Measurements from ENCODE around the gene TBC1D24. TPM values are rescaled to one million over a fixed set of nuclear protein-coding genes. Genes with fewer than 3 reads are reported as not detected.
A peak's percentile ranks its signal among the peaks of the same experiment; 100 is the strongest.
"Not testable (repeated sequence)": the region's sequence is repeated elsewhere in the genome, so short reads cannot be mapped to it uniquely, and the experiment has no call there.

TBC1D24 gene
- total RNA-seq, 2 experiments from 2014 or later, result 21.1 to 22.4 TPM

GRCh38 chr16:2532494-2533141, 57.7 kb downstream of the TBC1D24 start:
- H3K4me3 Mint-ChIP-seq, result peak overlapping the region; percentile 95
- no peaks in the 10 kb centered on the region for H3K9me3 Mint-ChIP-seq (ENCODE audit: insufficient read depth)
- DNase-seq (peak; percentile 73), ATAC-seq (peak; percentile 16)
- H3K36me3 Mint-ChIP-seq (ENCODE audit: low read depth), result peaks cover 6% of the 10 kb centered on the region
- ChIA-PET POLR2A (interaction anchor here (1.2 to 3.7 kb wide), 2 partner anchors 13 to 18 kb away, joined by 9 to 48 read pairs; partner anchors contain the start of genes AMDHD2 and ATP6V0C), CTCF (interaction anchor here (0.9 to 1.0 kb wide), 2 partner anchors 12 to 31 kb away, joined by 3 to 4 read pairs; partner anchors contain the start of gene AMDHD2)
- peaks cover 36% of the 10 kb centered on the region for H3K4me1 Mint-ChIP-seq (ENCODE audit: low read depth)
- H3K27me3 Mint-ChIP-seq (ENCODE audit: low read depth), result no peaks in the 10 kb centered on the region
- peak overlapping the region; percentile 100 for H3K27ac Mint-ChIP-seq

GRCh38 chr16:2533142-2533755, 58.3 kb downstream of the TBC1D24 start:
- Mint-ChIP-seq H3K27ac (peak overlapping the region; percentile 100), H3K4me3 (peak overlapping the region; percentile 95), H3K4me1 (ENCODE audit: low read depth) (peaks cover 36% of the 10 kb centered on the region)
- not testable (repeated sequence) for ATAC-seq; H3K36me3 Mint-ChIP-seq (ENCODE audit: low read depth); H3K9me3 Mint-ChIP-seq (ENCODE audit: insufficient read depth); H3K27me3 Mint-ChIP-seq (ENCODE audit: low read depth); DNase-seq
- ChIA-PET CTCF (interaction anchor here (0.6 to 1.0 kb wide), 3 partner anchors 13 to 54 kb away, joined by 3 to 4 read pairs (median 4); partner anchors contain the start of gene AMDHD2), POLR2A (interaction anchor here (1.2 to 3.7 kb wide), 2 partner anchors 13 to 19 kb away, joined by 9 to 48 read pairs; partner anchors contain the start of genes AMDHD2 and ATP6V0C)

GRCh38 chr16:2533912-2534311, 59.0 kb downstream of the TBC1D24 start:
- Mint-ChIP-seq H3K4me3 (peak overlapping the region; percentile 45), H3K27me3 (ENCODE audit: low read depth) (no peaks in the 10 kb centered on the region), H3K27ac (peak overlapping the region; percentile 70), H3K9me3 (ENCODE audit: insufficient read depth) (no peaks in the 10 kb centered on the region), H3K4me1 (ENCODE audit: low read depth) (peaks cover 39% of the 10 kb centered on the region), H3K36me3 (ENCODE audit: low read depth) (peaks cover 8% of the 10 kb centered on the region)
- CTCF ChIA-PET, result no interaction called here
- POLR2A ChIA-PET, result interaction anchor here (3.7 to 4.2 kb wide), 2 partner anchors 14 kb away, joined by 24 to 48 read pairs; partner anchors contain the start of gene AMDHD2
- ATAC-seq, result no peak
- DNase-seq, result no peak

- H3K27me3 Mint-ChIP-seq (ENCODE audit: low read depth); H3K9me3 Mint-ChIP-seq (ENCODE audit: insufficient read depth); DNase-seq; H3K36me3 Mint-ChIP-seq (ENCODE audit: low read depth); CTCF ChIA-PET; ATAC-seq: not testable (repeated sequence)
- POLR2A ChIA-PET, result interaction anchor here (4.2 kb wide), 1 partner anchor 14 kb away, joined by 24 read pairs; the partner anchor contains the start of gene AMDHD2
- H3K27ac Mint-ChIP-seq, result peak overlapping the region; percentile 70
- peak overlapping the region; percentile 45 for H3K4me3 Mint-ChIP-seq
- H3K4me1 Mint-ChIP-seq (ENCODE audit: low read depth), result peaks cover 43% of the 10 kb centered on the region
Observed at GRCh38 chr16:2534335-2534734, 59.4 kb downstream of the TBC1D24 start.

GRCh38 chr16:2535625-2536013, 60.7 kb downstream of the TBC1D24 start:
- peaks cover 8% of the 10 kb centered on the region for H3K36me3 Mint-ChIP-seq (ENCODE audit: low read depth)
- no peaks in the 10 kb centered on the region for H3K9me3 Mint-ChIP-seq (ENCODE audit: insufficient read depth)
- no peak for DNase-seq
- peaks cover 54% of the 10 kb centered on the region for H3K4me1 Mint-ChIP-seq (ENCODE audit: low read depth)
- H3K4me3 Mint-ChIP-seq, result peak overlapping the region; percentile 3
- H3K27ac Mint-ChIP-seq, result no peak overlapping the region
- no peaks in the 10 kb centered on the region for H3K27me3 Mint-ChIP-seq (ENCODE audit: low read depth)
- ChIA-PET CTCF (no interaction called here), POLR2A (interaction anchor here (4.2 kb wide), 1 partner anchor 15 kb away, joined by 24 read pairs; the partner anchor contains the start of gene AMDHD2)
- ATAC-seq, result no peak

GRCh38 chr16:2537451-2538379, 62.8 kb downstream of the TBC1D24 start, which contains the start of gene PDPK1:
PDPK1 (plus strand) TSS chr16:2538021; CDS start chr16:2538113, 92 bp downstream.
- ChIA-PET POLR2A (interaction anchor here (0.6 to 4.2 kb wide), 4 partner anchors 13 to 55 kb away, joined by 3 to 24 read pairs (median 4); partner anchors contain the start of gene AMDHD2), CTCF (no interaction called here)
- no peaks in the 10 kb centered on the region for H3K9me3 Mint-ChIP-seq (ENCODE audit: insufficient read depth)
- DNase-seq, result peak; percentile 94
- ATAC-seq, result peak; percentile 94
- H3K36me3 Mint-ChIP-seq (ENCODE audit: low read depth), result peaks cover 11% of the 10 kb centered on the region
- peak within 1 kb of the TSS; percentile 95 for H3K27ac Mint-ChIP-seq
- no peaks in the 10 kb centered on the region for H3K27me3 Mint-ChIP-seq (ENCODE audit: low read depth)
- H3K4me1 Mint-ChIP-seq (ENCODE audit: low read depth), result peaks cover 52% of the 10 kb centered on the region
- peak within 1 kb of the TSS; percentile 88 for H3K4me3 Mint-ChIP-seq

GRCh38 chr16:2539192-2539844, 64.4 kb downstream of the TBC1D24 start:
- ATAC-seq; H3K27ac Mint-ChIP-seq; CTCF ChIA-PET; H3K9me3 Mint-ChIP-seq (ENCODE audit: insufficient read depth); DNase-seq; POLR2A ChIA-PET; H3K27me3 Mint-ChIP-seq (ENCODE audit: low read depth): not testable (repeated sequence)
- peak overlapping the region; percentile 88 for H3K4me3 Mint-ChIP-seq
- peaks cover 43% of the 10 kb centered on the region for H3K4me1 Mint-ChIP-seq (ENCODE audit: low read depth)
- peaks cover 11% of the 10 kb centered on the region for H3K36me3 Mint-ChIP-seq (ENCODE audit: low read depth)

GRCh38 chr16:2539845-2540458, 65.0 kb downstream of the TBC1D24 start:
- DNase-seq; POLR2A ChIA-PET; H3K27me3 Mint-ChIP-seq (ENCODE audit: low read depth); ATAC-seq; H3K27ac Mint-ChIP-seq; CTCF ChIA-PET; H3K9me3 Mint-ChIP-seq (ENCODE audit: insufficient read depth): not testable (repeated sequence)
- H3K4me3 Mint-ChIP-seq, result peak overlapping the region; percentile 88
- peaks cover 11% of the 10 kb centered on the region for H3K36me3 Mint-ChIP-seq (ENCODE audit: low read depth)
- peaks cover 41% of the 10 kb centered on the region for H3K4me1 Mint-ChIP-seq (ENCODE audit: low read depth)

GRCh38 chr16:2540912-2541311, 66.0 kb downstream of the TBC1D24 start:
- DNase-seq; ATAC-seq; H3K4me3 Mint-ChIP-seq; POLR2A ChIA-PET; CTCF ChIA-PET; H3K27me3 Mint-ChIP-seq (ENCODE audit: low read depth); H3K9me3 Mint-ChIP-seq (ENCODE audit: insufficient read depth): not testable (repeated sequence)
- Mint-ChIP-seq H3K36me3 (ENCODE audit: low read depth) (peaks cover 11% of the 10 kb centered on the region), H3K27ac (peak overlapping the region; percentile 68), H3K4me1 (ENCODE audit: low read depth) (peaks cover 41% of the 10 kb centered on the region)

GRCh38 chr16:2541409-2541808, 66.5 kb downstream of the TBC1D24 start:
- DNase-seq; POLR2A ChIA-PET; H3K9me3 Mint-ChIP-seq (ENCODE audit: insufficient read depth); H3K27me3 Mint-ChIP-seq (ENCODE audit: low read depth); ATAC-seq; CTCF ChIA-PET; H3K4me3 Mint-ChIP-seq: not testable (repeated sequence)
- Mint-ChIP-seq H3K36me3 (ENCODE audit: low read depth) (peaks cover 11% of the 10 kb centered on the region), H3K4me1 (ENCODE audit: low read depth) (peaks cover 39% of the 10 kb centered on the region), H3K27ac (peak overlapping the region; percentile 68)
